NCI-H2081 (cell line): ENCODE data around the gene ENAH.

ENCODE experiments used
- DNase-seq, 2 experiments: peaks; one replicate each; lab custom pipeline; 2025; lab: John Stamatoyannopoulos, UW

The ENAH gene

DNA sequence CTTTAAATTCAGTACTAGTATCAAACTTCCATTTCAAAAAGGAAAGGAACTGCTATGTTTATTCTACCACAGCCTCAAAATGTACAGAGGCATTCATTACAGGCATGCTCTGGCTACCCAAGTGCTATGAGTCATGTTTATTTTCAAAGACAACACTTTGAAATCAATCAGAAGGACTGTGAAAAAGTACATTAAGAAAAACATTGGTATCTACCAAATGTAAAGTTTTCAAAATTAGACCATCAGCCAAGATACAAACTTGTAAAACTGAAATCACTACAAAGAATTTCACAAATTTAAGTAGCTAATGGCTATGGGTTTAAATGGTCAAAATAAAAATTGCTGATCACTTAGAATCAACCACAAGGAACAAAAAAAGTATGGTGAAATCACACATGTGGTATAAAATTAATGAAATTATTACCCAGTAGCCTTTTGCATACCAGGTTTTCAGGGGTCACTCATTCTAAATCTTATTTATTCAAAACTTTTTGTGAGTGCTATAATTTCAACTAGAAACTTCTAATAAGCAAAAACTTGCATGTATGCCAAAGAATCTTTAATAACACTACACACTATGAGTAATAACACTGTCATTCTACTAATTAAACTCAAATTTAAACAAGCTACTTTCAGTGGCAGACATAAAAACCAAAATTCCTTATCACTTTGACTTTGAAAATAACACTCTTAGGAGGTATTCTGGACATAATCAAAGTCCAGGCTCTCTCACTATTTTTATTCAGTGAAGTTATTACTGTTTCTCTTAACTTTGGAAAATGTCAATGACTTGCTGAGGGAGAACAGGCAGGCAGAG is 49.2 kb downstream of the ENAH start:
- DNase-seq = no peak

- no peak for DNase-seq
Measured at GRCh38 chr1:225602590-225603206, 50.2 kb downstream of the ENAH start.

GRCh38 chr1:225601902-225602589 is 50.9 kb downstream of the ENAH start:
- DNase-seq = no peak

- no peak for DNase-seq
Measured at GRCh38 chr1:225598847-225599246, 54.1 kb downstream of the ENAH start.

DNA sequence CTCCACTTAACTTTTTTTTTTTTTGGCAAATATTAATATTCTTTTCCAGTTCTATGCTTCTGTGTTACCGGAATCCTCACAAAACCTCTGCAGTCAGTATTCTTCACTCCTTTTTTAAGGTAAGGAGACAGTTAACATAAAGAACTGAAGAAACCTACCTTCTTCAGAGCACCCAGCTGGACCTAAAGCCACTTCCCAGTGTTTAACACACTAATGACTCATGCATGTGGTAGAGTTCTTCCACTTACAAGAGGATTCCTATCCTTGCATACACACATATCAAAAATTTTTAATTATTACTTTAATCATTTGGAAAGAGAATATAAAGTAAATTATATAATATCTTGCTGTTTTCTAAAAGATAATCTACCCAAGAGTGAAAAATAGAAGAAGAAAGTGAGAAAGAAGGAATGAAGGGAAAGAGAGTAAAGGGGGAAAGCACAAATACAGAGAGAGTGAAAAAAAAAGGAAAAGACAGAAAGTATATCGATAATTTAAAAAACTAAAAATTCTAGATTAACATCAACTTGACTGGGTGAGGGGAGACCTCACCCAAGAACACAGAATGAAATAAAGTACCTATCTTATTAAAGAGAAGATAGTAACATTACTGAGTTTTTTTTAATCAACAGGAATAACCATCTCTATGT is 54.9 kb downstream of the ENAH start:
- no peak for DNase-seq

GRCh38 chr1:225596736-225597135 is 56.2 kb downstream of the ENAH start:
- DNase-seq = no peak

- no peak for DNase-seq
Measured at GRCh38 chr1:225595974-225596551, 56.9 kb downstream of the ENAH start.

- no peak for DNase-seq
Measured at GRCh38 chr1:225595452-225595851, 57.5 kb downstream of the ENAH start.

- DNase-seq = no peak
Measured at GRCh38 chr1:225593414-225593813, 59.5 kb downstream of the ENAH start.

- DNase-seq = no peak
Measured at GRCh38 chr1:225592362-225593025, 60.4 kb downstream of the ENAH start.

- no peak for DNase-seq
Measured at GRCh38 chr1:225587310-225587709, 65.6 kb downstream of the ENAH start.

DNA sequence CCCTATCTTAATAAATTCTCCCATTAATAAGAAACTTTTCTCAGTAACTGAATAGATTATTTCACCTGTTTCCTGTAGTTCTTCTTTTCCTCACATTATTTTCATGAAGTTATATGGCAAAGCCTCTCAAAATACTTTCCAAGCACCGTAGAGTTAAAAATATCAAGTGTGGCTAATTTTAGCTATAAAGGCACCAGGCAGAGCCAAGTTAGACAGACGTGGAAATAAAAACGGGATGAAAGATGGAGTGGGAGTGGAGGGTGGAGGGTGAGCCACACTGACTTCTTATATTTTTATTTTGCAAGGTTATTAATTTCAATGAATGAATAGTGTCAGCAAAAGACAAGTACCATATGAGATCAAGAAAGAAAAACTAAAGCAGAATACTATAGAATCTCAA is 71.7 kb downstream of the ENAH start:
- no peak for DNase-seq

- no peak for DNase-seq
Measured at GRCh38 chr1:225580238-225581099, 72.5 kb downstream of the ENAH start.

DNA sequence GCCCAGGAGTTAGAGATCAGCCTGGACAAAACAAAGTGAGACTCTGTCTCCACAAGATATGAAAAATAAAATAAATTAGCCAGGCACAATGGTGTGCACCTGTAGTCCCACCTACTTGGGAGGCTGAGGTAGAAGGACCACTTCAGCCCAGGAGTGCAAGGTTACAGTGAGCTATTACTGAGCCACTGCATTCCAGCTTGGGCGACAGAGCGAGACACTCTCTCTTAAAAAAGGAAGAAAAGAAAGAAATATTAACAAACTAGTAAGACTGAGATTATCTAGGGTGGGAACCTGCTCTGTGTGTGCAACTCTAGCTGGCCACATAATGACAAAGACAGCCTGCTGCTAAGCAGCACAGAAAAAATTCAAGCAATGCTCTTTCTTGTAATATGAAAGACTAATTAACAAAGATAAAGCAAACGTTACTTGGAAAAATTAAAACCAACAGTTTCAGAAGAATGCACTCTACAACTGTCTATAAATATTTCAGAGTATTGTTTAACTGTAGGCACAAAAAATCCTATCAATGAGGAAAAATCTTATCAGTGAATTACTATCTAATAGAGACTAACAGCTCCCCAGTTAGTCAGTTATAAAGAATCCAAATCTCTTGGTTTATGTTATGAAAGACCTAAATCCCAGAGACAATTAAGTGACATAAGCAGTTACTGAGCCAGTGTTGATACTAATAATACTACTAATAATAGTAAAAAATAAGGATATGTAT is 74.5 kb downstream of the ENAH start:
- no peak for DNase-seq

- DNase-seq = no peak
Measured at GRCh38 chr1:225577241-225577640, 75.7 kb downstream of the ENAH start.

DNA sequence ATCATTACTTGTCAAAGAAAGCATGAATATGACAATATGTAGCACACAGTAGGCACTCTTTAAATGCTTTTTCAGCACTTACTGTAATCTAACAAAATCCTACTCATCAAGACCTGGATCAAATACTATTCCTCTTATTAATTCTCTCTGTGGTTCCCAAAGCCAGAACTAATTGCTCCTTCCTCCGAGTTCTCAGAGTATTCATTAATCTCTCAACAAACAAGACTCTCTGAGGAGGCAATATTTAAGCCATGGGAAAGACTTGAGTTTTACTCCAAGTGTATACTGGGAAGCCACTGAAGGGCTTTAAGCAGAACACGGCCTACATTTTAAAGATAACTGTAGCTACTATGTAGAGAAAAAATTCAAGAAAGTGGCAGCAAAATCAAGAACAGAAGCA is 79.7 kb downstream of the ENAH start:
- DNase-seq = no peak

DNA sequence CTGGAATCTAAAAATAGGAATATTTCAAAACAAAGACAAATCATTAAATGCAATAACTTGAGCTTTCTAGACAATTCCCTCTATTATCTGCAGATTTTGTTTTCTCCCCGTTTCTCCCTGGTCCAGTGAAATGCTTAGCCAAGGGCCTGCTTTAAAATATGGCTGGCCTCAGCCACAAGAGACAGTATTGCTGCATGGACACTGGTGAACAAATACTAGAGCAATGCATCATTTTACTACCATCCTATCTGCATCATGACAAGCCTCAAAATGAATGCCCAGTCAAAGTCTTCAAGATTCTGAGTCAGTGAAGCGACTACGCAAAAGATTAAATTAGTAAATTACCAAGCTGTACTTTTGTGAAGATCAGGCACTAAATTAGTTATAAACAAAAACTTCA is 80.5 kb downstream of the ENAH start:
- no peak for DNase-seq

DNA sequence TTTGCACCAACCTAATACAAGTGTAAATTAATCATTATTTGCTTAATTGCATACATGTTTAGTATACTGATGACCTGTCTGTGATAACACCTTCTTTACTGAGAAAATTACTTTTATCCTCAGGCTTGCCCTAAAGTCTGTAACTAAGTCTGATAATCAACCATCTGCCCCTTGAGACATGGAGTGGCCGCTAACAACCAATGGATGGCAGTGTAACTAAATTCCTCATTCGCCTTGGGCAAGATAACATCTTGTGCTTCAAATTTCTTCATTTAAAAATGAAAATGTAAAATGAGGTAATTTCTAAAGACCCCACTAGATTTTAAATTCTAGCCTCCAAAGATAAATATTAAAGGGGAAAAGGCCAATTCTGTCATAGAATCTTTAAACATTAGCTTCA is 85.1 kb downstream of the ENAH start:
- DNase-seq = no peak

- no peak for DNase-seq
Measured at GRCh38 chr1:225565847-225566246, 87.1 kb downstream of the ENAH start.

GRCh38 chr1:225561675-225562074 is 91.2 kb downstream of the ENAH start:
- DNase-seq = no peak
